Measurements from ENCODE around the gene ATP6V1G1. TPM values are rescaled to one million over a fixed set of nuclear protein-coding genes. Genes with fewer than 3 reads are reported as not detected.

Gene ATP6V1G1
- total and polyA plus RNA-seq, 2 experiments from 2014 or later, result 166 to 509 TPM

DNA sequence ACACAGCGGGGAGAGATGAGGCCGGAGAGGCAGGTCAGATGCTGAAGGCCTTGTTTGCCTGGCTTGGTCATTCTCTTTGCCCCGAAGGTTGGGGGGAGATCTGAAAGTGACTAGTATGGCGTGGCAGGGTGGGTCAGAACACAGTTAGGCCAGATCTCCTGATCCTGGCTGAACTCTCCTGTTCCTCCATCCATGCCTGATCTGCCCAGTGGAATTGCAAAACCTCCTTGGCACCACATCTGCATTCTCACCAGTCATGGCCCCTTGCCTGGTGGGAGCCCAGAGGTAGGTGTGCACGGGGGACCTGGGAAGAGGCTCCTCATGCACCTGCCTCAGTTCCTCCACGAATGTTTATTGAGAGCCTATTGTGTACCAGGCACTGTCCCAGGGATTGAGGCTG lies 46.8 kb downstream of the ATP6V1G1 start:
- ATAC-seq, result no peak
- no peak for DNase-seq (ENCODE audit: low spot score)
- no peak overlapping the region for H2AFZ ChIP-seq
- H3K27ac ChIP-seq (ENCODE audit: low read depth), result no peak overlapping the region
- no peaks in the 10 kb centered on the region for H3K79me2 ChIP-seq (replicated peaks; ENCODE audit: insufficient read depth)
- Mint-ChIP-seq H3K27ac (no peak overlapping the region), H3K4me1 (no peaks in the 10 kb centered on the region), H3K9me3 (no peaks in the 10 kb centered on the region), H3K36me3 (ENCODE audit: low read depth) (peaks cover 42% of the 10 kb centered on the region), H3K27me3 (ENCODE audit: insufficient read depth, low read depth, poor library complexity) (peaks cover 5% of the 10 kb centered on the region), H3K4me3 (no peak overlapping the region)
- H4K20me1 ChIP-seq (replicated peaks; ENCODE audit: insufficient read depth), result no peaks in the 10 kb centered on the region
- no peak overlapping the region for H3K4me3 ChIP-seq
- H3K9me2 ChIP-seq (ENCODE audit: insufficient read depth), result no peaks in the 10 kb centered on the region
- H3K4me1 ChIP-seq (ENCODE audit: insufficient read depth), result no peaks in the 10 kb centered on the region
- H3K36me3 ChIP-seq (ENCODE audit: insufficient read depth), result no peaks in the 10 kb centered on the region; the same call in 1 of the 2 replicates
- H3K27me3 ChIP-seq (ENCODE audit: insufficient read depth), result no peaks in the 10 kb centered on the region
- H3F3A ChIP-seq (replicated peaks; ENCODE audit: low read depth), result no peaks in the 10 kb centered on the region
- no peak overlapping the region for H3K4me2 ChIP-seq
- TF ChIP-seq EZH2phosphoT487 (IDR thresholded peaks at IDR 0.05; ENCODE audit: unreplicated experiment), result no peak

- Histone ChIP-seq H3K9me2 (ENCODE audit: insufficient read depth) (no peaks in the 10 kb centered on the region), H3K79me2 (replicated peaks; ENCODE audit: insufficient read depth) (no peaks in the 10 kb centered on the region), H3K4me2 (no peak overlapping the region), H2AFZ (no peak overlapping the region), H3F3A (replicated peaks; ENCODE audit: low read depth) (no peaks in the 10 kb centered on the region), H3K4me1 (ENCODE audit: insufficient read depth) (no peaks in the 10 kb centered on the region), H3K4me3 (no peak overlapping the region), H3K27me3 (ENCODE audit: insufficient read depth) (no peaks in the 10 kb centered on the region), H3K36me3 (ENCODE audit: insufficient read depth) (no peaks in the 10 kb centered on the region), H3K27ac (ENCODE audit: low read depth) (no peak overlapping the region), H4K20me1 (replicated peaks; ENCODE audit: insufficient read depth) (no peaks in the 10 kb centered on the region)
- ATAC-seq (no peak), DNase-seq (ENCODE audit: low spot score) (no peak)
- Mint-ChIP-seq H3K9me3 (no peaks in the 10 kb centered on the region), H3K4me3 (no peak overlapping the region), H3K27me3 (ENCODE audit: insufficient read depth, low read depth, poor library complexity) (peaks cover 7% of the 10 kb centered on the region), H3K4me1 (no peaks in the 10 kb centered on the region), H3K27ac (no peak overlapping the region), H3K36me3 (ENCODE audit: low read depth) (peaks cover 35% of the 10 kb centered on the region)
- TF ChIP-seq ETS1 (IDR thresholded peaks at IDR 0.05), result no peak
- no peak for TF ChIP-seq CREB1 (CRISPR knock-in tag; IDR thresholded peaks at IDR 0.05; ENCODE audit: low read depth)
- TF ChIP-seq ZNF114 (CRISPR knock-in tag; IDR thresholded peaks at IDR 0.05), result no peak
- no peak for TF ChIP-seq ZNF331 (CRISPR knock-in tag; IDR thresholded peaks at IDR 0.05; ENCODE audit: low read depth)
- TF ChIP-seq, protein P1, sequence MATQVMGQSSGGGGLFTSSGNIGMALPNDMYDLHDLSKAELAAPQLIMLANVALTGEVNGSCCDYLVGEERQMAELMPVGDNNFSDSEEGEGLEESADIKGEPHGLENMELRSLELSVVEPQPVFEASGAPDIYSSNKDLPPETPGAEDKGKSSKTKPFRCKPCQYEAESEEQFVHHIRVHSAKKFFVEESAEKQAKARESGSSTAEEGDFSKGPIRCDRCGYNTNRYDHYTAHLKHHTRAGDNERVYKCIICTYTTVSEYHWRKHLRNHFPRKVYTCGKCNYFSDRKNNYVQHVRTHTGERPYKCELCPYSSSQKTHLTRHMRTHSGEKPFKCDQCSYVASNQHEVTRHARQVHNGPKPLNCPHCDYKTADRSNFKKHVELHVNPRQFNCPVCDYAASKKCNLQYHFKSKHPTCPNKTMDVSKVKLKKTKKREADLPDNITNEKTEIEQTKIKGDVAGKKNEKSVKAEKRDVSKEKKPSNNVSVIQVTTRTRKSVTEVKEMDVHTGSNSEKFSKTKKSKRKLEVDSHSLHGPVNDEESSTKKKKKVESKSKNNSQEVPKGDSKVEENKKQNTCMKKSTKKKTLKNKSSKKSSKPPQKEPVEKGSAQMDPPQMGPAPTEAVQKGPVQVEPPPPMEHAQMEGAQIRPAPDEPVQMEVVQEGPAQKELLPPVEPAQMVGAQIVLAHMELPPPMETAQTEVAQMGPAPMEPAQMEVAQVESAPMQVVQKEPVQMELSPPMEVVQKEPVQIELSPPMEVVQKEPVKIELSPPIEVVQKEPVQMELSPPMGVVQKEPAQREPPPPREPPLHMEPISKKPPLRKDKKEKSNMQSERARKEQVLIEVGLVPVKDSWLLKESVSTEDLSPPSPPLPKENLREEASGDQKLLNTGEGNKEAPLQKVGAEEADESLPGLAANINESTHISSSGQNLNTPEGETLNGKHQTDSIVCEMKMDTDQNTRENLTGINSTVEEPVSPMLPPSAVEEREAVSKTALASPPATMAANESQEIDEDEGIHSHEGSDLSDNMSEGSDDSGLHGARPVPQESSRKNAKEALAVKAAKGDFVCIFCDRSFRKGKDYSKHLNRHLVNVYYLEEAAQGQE (IDR thresholded peaks at IDR 0.05; ENCODE audit: unreplicated experiment), result no peak
- TF ChIP-seq, protein P2, sequence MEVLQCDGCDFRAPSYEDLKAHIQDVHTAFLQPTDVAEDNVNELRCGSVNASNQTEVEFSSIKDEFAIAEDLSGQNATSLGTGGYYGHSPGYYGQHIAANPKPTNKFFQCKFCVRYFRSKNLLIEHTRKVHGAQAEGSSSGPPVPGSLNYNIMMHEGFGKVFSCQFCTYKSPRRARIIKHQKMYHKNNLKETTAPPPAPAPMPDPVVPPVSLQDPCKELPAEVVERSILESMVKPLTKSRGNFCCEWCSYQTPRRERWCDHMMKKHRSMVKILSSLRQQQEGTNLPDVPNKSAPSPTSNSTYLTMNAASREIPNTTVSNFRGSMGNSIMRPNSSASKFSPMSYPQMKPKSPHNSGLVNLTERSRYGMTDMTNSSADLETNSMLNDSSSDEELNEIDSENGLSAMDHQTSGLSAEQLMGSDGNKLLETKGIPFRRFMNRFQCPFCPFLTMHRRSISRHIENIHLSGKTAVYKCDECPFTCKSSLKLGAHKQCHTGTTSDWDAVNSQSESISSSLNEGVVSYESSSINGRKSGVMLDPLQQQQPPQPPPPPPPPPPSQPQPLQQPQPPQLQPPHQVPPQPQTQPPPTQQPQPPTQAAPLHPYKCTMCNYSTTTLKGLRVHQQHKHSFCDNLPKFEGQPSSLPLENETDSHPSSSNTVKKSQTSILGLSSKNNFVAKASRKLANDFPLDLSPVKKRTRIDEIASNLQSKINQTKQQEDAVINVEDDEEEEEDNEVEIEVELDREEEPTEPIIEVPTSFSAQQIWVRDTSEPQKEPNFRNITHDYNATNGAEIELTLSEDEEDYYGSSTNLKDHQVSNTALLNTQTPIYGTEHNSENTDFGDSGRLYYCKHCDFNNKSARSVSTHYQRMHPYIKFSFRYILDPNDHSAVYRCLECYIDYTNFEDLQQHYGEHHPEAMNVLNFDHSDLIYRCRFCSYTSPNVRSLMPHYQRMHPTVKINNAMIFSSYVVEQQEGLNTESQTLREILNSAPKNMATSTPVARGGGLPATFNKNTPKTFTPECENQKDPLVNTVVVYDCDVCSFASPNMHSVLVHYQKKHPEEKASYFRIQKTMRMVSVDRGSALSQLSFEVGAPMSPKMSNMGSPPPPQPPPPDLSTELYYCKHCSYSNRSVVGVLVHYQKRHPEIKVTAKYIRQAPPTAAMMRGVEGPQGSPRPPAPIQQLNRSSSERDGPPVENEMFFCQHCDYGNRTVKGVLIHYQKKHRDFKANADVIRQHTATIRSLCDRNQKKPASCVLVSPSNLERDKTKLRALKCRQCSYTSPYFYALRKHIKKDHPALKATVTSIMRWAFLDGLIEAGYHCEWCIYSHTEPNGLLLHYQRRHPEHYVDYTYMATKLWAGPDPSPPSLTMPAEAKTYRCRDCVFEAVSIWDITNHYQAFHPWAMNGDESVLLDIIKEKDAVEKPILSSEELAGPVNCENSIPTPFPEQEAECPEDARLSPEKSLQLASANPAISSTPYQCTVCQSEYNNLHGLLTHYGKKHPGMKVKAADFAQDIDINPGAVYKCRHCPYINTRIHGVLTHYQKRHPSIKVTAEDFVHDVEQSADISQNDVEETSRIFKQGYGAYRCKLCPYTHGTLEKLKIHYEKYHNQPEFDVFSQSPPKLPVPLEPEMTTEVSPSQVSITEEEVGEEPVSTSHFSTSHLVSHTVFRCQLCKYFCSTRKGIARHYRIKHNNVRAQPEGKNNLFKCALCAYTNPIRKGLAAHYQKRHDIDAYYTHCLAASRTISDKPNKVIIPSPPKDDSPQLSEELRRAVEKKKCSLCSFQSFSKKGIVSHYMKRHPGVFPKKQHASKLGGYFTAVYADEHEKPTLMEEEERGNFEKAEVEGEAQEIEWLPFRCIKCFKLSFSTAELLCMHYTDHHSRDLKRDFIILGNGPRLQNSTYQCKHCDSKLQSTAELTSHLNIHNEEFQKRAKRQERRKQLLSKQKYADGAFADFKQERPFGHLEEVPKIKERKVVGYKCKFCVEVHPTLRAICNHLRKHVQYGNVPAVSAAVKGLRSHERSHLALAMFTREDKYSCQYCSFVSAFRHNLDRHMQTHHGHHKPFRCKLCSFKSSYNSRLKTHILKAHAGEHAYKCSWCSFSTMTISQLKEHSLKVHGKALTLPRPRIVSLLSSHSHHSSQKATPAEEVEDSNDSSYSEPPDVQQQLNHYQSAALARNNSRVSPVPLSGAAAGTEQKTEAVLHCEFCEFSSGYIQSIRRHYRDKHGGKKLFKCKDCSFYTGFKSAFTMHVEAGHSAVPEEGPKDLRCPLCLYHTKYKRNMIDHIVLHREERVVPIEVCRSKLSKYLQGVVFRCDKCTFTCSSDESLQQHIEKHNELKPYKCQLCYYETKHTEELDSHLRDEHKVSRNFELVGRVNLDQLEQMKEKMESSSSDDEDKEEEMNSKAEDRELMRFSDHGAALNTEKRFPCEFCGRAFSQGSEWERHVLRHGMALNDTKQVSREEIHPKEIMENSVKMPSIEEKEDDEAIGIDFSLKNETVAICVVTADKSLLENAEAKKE (CRISPR knock-in tag; IDR thresholded peaks at IDR 0.05), result no peak
- no peak for TF ChIP-seq POLR2AphosphoS5 (IDR thresholded peaks at IDR 0.05; ENCODE audit: low read depth)
- TF ChIP-seq NANOG (IDR thresholded peaks at IDR 0.05; ENCODE audit: borderline replicate concordance), result no peak
- TF ChIP-seq EZH2 (IDR thresholded peaks at IDR 0.05; ENCODE audit: low read depth, unreplicated experiment), result no peak
- TF ChIP-seq JUNB (IDR thresholded peaks at IDR 0.05; ENCODE audit: unreplicated experiment), result no peak
- TF ChIP-seq EZH2phosphoT487 (IDR thresholded peaks at IDR 0.05; ENCODE audit: unreplicated experiment), result no peak
These were observed 50.8 kb downstream of the ATP6V1G1 start for GRCh38 chr9:114638404-114638803.
